ENCODE measurements around the gene TUBA1A. TPM values are rescaled to one million over a fixed set of nuclear protein-coding genes. Genes with fewer than 3 reads are reported as not detected.
"Not testable (repeated sequence)": the region's sequence is repeated elsewhere in the genome, so short reads cannot be mapped to it uniquely, and the experiment has no call there.

Gene TUBA1A
- total RNA-seq = 804 TPM

GRCh38 chr12:49188916-49189367, at the start of gene TUBA1A:
TSS of gene TUBA1A (minus strand) at chr12:49189080. CDS start at chr12:49188979, 101 bp downstream.
- peak; percentile 89 to 100 (median 98) for DNase-seq (ENCODE audit: low read depth in 2 of 3, low spot score in 2 of 3)

- DNase-seq (ENCODE audit: low read depth in 2 of 3, low spot score in 2 of 3) = no peak
Observed at GRCh38 chr12:49236423-49236822, 47.5 kb upstream of the TUBA1A start.

- peak in 2 of 3 donors; percentile 75 to 94 for DNase-seq (ENCODE audit: low read depth in 2 of 3, low spot score in 2 of 3)
Observed at GRCh38 chr12:49233842-49234526, 45.1 kb upstream of the TUBA1A start.

- DNase-seq (ENCODE audit: low read depth in 2 of 3, low spot score in 2 of 3) = no peak
Observed at GRCh38 chr12:49232940-49233841, 44.3 kb upstream of the TUBA1A start.

- DNase-seq (ENCODE audit: low read depth in 2 of 3, low spot score in 2 of 3) = no peak
Observed at GRCh38 chr12:49231878-49232655, 43.2 kb upstream of the TUBA1A start.

- DNase-seq (ENCODE audit: low read depth in 2 of 3, low spot score in 2 of 3) = no peak
Observed at GRCh38 chr12:49230805-49231194, 41.9 kb upstream of the TUBA1A start.

- no peak for DNase-seq (ENCODE audit: low read depth in 2 of 3, low spot score in 2 of 3)
Observed at GRCh38 chr12:49230176-49230804, 41.4 kb upstream of the TUBA1A start.

- DNase-seq (ENCODE audit: low read depth in 2 of 3, low spot score in 2 of 3) = no peak
Observed at GRCh38 chr12:49228653-49229052, 39.8 kb upstream of the TUBA1A start.

GRCh38 chr12:49227713-49228112, 38.8 kb upstream of the TUBA1A start:
- no peak for DNase-seq (ENCODE audit: low read depth in 2 of 3, low spot score in 2 of 3)

- peak in 1 of 3 donors; percentile 39 for DNase-seq (ENCODE audit: low read depth in 2 of 3, low spot score in 2 of 3)
Observed at GRCh38 chr12:49225576-49226166, 36.8 kb upstream of the TUBA1A start.

- no peak for DNase-seq (ENCODE audit: low read depth in 2 of 3, low spot score in 2 of 3)
Observed at GRCh38 chr12:49223590-49224369, 34.9 kb upstream of the TUBA1A start.

GRCh38 chr12:49223122-49223521, 34.2 kb upstream of the TUBA1A start:
- DNase-seq (ENCODE audit: low read depth in 2 of 3, low spot score in 2 of 3) = no peak

- DNase-seq (ENCODE audit: low read depth in 2 of 3, low spot score in 2 of 3) = no peak
Observed at GRCh38 chr12:49220972-49221371, 32.1 kb upstream of the TUBA1A start.

- no peak for DNase-seq (ENCODE audit: low read depth in 2 of 3, low spot score in 2 of 3)
Observed at GRCh38 chr12:49219417-49220026, 30.6 kb upstream of the TUBA1A start.

GRCh38 chr12:49212572-49212971, 23.7 kb upstream of the TUBA1A start:
- no peak for DNase-seq (ENCODE audit: low read depth in 2 of 3, low spot score in 2 of 3)

GRCh38 chr12:49210703-49211102, 21.8 kb upstream of the TUBA1A start:
- DNase-seq (ENCODE audit: low read depth in 2 of 3, low spot score in 2 of 3) = not testable (repeated sequence)

- DNase-seq (ENCODE audit: low read depth in 2 of 3, low spot score in 2 of 3) = no peak
Observed at GRCh38 chr12:49208676-49209075, 19.8 kb upstream of the TUBA1A start.

GRCh38 chr12:49208146-49208545, 19.3 kb upstream of the TUBA1A start:
- DNase-seq (ENCODE audit: low read depth in 2 of 3, low spot score in 2 of 3) = no peak

GRCh38 chr12:49206389-49206788, 17.5 kb upstream of the TUBA1A start:
- DNase-seq (ENCODE audit: low read depth in 2 of 3, low spot score in 2 of 3) = no peak

Data from hematopoietic multipotent progenitor cell (in vitro differentiated cells).